ENCODE results near the gene CCDC142. TPM values are rescaled to one million over a fixed set of nuclear protein-coding genes. Genes with fewer than 3 reads are reported as not detected.

The CCDC142 gene, protein sequence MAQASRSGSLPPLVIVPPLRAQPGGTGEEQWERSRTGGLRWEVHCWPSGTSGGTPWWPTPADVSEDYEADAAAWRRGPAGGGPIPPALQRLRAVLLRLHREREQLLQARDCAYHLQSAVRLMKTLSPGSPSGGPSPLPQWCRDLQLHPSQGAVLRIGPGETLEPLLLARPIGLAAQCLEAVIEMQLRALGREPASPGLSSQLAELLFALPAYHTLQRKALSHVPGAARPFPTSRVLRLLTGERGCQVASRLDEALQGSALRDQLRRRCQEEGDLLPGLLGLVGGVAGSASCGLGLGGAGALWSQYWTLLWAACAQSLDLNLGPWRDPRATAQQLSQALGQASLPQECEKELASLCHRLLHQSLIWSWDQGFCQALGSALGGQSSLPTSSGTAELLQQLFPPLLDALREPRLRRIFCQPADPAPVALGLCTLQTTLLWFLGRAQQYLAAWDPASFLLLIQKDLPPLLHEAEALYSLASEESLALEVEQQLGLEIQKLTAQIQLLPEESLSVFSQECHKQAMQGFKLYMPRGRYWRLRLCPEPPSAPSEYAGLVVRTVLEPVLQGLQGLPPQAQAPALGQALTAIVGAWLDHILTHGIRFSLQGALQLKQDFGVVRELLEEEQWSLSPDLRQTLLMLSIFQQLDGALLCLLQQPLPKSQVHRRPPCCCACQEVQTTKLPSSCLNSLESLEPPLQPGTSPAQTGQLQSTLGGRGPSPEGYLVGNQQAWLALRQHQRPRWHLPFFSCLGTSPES
- total RNA-seq, result 10 to 100 TPM in 3 of 4 donors, 1 to 10 TPM in 1; 9.6 to 27.8 (median 19.2) TPM

DNA sequence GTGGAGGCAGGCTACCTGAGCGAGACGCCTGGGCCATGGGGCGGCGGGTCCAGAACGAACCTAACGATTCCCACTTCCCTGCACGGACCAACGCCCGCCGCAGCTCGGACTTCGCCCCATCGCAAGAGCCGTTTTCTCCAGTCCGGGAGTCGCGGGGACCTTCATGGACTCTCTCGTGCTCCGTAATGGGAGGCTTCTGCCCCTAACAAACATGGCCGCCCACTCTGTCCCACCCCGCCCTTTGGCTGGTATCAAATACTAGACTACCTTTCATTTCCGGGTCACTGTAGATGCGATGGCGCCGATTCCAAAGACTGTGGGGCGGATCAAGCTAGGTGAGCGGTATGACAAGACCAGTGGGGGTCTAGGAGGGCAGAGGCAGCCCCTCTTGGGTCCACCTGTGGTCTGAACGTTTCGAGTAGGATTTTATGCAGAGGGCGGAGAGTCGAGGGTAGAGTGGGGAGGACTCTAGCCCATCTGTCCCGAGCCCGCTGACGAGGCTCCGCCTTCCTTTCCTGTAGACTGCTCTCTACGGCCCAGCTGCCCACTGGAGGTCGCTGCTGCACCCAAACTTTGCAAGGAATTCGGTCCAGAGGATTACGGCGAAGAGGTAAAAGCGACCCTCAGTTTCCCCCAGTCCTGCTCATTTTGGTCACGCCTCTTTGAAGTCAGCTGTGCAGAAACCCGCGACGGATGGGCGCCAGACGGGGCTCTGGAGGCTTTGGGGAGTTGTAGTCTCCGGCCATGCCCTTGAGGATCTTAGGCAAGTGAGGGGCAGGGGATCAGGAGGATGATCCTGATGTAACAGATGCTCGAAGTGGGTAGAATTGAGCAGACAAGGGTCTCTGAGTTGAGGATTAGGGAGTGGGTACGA, at the start of gene CCDC142, which contains the start of gene TTC31:
CCDC142 (minus strand) TSS at position 198 of the 874 bp plus-strand sequence; CDS start at position 37, 161 bp downstream.
TTC31 (plus strand) TSS at position 281 of the 874 bp plus-strand sequence; CDS start at position 296, 15 bp downstream.
- peaks cover 9 to 69% (median 54%) of the 10 kb centered on the region in 4 donors for H3K36me3 ChIP-seq
- peaks cover 26 to 44% (median 39%) of the 10 kb centered on the region in 4 donors for H3K4me1 ChIP-seq
- intact Hi-C loops (cut with DNase I), result loop anchor here (1.0 kb wide), 1 partner anchor 71 kb away; the partner anchor contains the start of gene DOK1
- H3K27me3 ChIP-seq, result no peaks in the 10 kb centered on the region
- TF ChIP-seq POLR2AphosphoS5 (IDR thresholded peaks at IDR 0.05) (peak; percentile 85 to 86), POLR2A (IDR thresholded peaks at IDR 0.05; ENCODE audit: low read depth) (no peak)
- TF ChIP-seq, protein P1, sequence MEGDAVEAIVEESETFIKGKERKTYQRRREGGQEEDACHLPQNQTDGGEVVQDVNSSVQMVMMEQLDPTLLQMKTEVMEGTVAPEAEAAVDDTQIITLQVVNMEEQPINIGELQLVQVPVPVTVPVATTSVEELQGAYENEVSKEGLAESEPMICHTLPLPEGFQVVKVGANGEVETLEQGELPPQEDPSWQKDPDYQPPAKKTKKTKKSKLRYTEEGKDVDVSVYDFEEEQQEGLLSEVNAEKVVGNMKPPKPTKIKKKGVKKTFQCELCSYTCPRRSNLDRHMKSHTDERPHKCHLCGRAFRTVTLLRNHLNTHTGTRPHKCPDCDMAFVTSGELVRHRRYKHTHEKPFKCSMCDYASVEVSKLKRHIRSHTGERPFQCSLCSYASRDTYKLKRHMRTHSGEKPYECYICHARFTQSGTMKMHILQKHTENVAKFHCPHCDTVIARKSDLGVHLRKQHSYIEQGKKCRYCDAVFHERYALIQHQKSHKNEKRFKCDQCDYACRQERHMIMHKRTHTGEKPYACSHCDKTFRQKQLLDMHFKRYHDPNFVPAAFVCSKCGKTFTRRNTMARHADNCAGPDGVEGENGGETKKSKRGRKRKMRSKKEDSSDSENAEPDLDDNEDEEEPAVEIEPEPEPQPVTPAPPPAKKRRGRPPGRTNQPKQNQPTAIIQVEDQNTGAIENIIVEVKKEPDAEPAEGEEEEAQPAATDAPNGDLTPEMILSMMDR (IDR thresholded peaks at IDR 0.05), result peak; percentile 80 to 88 (median 85)
- peak within 1 kb of the TSS; percentile 85 to 96 (median 88) for H3K27ac ChIP-seq (replicated peaks in 1 of 4)
- WGBS, result 0% methylated on average over 29 of the region's 50 CpGs
- H3K4me3 ChIP-seq, result peak within 1 kb of the TSS; percentile 89 to 99 (median 92)
- peak; percentile 99 for DNase-seq (ENCODE audit: extremely low spot score)
- no peaks in the 10 kb centered on the region for H3K9me3 ChIP-seq

DNA sequence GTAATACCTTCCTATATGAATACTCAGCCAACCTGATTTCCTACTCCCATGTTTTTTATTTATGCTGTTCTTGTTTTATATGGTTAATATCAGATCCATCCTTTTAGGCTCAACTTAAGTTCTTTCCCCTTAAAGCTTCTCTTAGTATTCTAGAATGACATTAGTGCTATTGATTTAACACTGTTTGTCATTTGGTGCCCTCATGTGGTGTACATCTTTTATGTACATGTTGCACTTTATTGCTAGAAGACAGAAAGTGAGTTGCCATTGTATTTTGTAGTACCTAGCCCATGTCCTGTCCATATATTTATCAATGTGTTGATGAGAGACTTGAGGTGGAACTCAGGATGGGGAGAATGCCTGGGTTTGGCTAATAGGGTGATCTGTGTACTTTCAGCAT, 49.4 kb upstream of the CCDC142 start:
- Histone ChIP-seq H3K4me1 (peaks cover 24 to 40% (median 33%) of the 10 kb centered on the region in 4 donors), H3K27ac (replicated peaks in 1 of 4) (no peak overlapping the region), H3K9me3 (no peaks in the 10 kb centered on the region), H3K4me3 (no peak overlapping the region), H3K27me3 (no peaks in the 10 kb centered on the region), H3K36me3 (peaks cover 17 to 35% (median 30%) of the 10 kb centered on the region in 4 donors)
- TF ChIP-seq EP300 (IDR thresholded peaks at IDR 0.05) (no peak), POLR2AphosphoS5 (IDR thresholded peaks at IDR 0.05) (no peak)
- no peak for DNase-seq (ENCODE audit: extremely low spot score)
- intact Hi-C loops (cut with DNase I), result no loop called here

DNA sequence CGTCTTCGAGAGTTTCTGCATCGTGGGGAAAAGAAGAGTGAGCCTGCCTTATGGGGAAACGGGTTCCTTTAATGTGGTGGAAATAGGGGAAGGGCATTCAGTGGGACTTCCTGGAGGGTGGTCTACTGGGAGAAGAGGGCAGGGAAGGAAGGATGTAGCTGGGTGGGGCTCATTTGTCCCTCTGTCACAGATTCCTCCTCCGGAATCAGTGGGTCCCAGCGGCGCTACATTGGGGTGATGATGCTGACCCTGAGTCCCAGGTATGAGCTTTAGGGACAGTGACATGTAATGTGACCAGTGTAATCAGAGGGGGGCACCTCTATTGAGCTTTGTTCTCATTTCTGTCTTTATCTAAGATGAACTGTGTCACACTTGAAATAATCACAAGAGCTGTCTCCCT, 48.9 kb upstream of the CCDC142 start:
- TF ChIP-seq, protein P1 (IDR thresholded peaks at IDR 0.05), result no peak
- TF ChIP-seq EP300 (IDR thresholded peaks at IDR 0.05) (no peak), POLR2AphosphoS5 (IDR thresholded peaks at IDR 0.05) (no peak), POLR2A (IDR thresholded peaks at IDR 0.05; ENCODE audit: low read depth) (no peak)
- 81% methylated on average over 7 of the region's 7 CpGs for whole genome bisulfite sequencing
- Histone ChIP-seq H3K36me3 (peaks cover 22 to 40% (median 36%) of the 10 kb centered on the region in 4 donors), H3K4me3 (no peak overlapping the region), H3K27ac (replicated peaks in 1 of 4) (no peak overlapping the region), H3K4me1 (peaks cover 24 to 42% (median 33%) of the 10 kb centered on the region in 4 donors), H3K9me3 (no peaks in the 10 kb centered on the region), H3K27me3 (no peaks in the 10 kb centered on the region)
- DNase-seq (ENCODE audit: extremely low spot score), result no peak
- intact Hi-C loops (cut with DNase I), result no loop called here

- TF ChIP-seq POLR2A (IDR thresholded peaks at IDR 0.05; ENCODE audit: low read depth), result no peak
- TF ChIP-seq EP300 (IDR thresholded peaks at IDR 0.05), result no peak
- peak in 1 of 2 donors; percentile 27 for TF ChIP-seq POLR2AphosphoS5 (IDR thresholded peaks at IDR 0.05)
- intact Hi-C loops (cut with DNase I), result no loop called here
- WGBS, result 4% methylated on average over 25 of the region's 54 CpGs
- Histone ChIP-seq H3K36me3 (peaks cover 30 to 52% (median 47%) of the 10 kb centered on the region in 4 donors), H3K9me3 (no peaks in the 10 kb centered on the region), H3K4me3 (peak overlapping the region; percentile 62 to 92 (median 86)), H3K4me1 (peaks cover 24 to 42% (median 33%) of the 10 kb centered on the region in 4 donors), H3K27ac (replicated peaks in 1 of 4) (peak overlapping the region; percentile 83 to 89 (median 87)), H3K27me3 (no peaks in the 10 kb centered on the region)
- DNase-seq (ENCODE audit: extremely low spot score), result no peak
Observed at GRCh38 chr2:74530239-74531187, 47.7 kb upstream of the CCDC142 start.
